Ovary (tissue), 9 donors: ENCODE measurements around the gene EHD3. TPM values are rescaled to one million over a fixed set of nuclear protein-coding genes. Genes with fewer than 3 reads are reported as not detected.

Experiments
- DNase-seq, 5 donors: peaks; one replicate each; pipeline ENCODE4 v3.0.0-alpha.2; 2019 to 2020
- H3K27ac ChIP-seq, 2 donors: fragments of 200-600 bp; one replicate each; pipeline versions ENCODE4 v1.5.1 to v1.8.0; 2019 to 2022
- H3K27me3 ChIP-seq: fragments of 200-600 bp; one replicate; pipeline ENCODE4 v1.8.0; 2022
- H3K36me3 ChIP-seq: fragments of 200-600 bp; sonication (generic); one replicate; pipeline ENCODE4 v1.5.1; 2019
- H3K4me1 ChIP-seq: one replicate; pipeline ENCODE4 v1.8.1; 2013; ENCODE audit warnings: mild to moderate bottlenecking, moderate library complexity; ENCODE audit not compliant: insufficient read depth
- H3K4me3 ChIP-seq: fragments of 200-600 bp; sonication (generic); one replicate; pipeline ENCODE4 v1.5.1; 2017
- H3K9me3 ChIP-seq, 2 donors: fragments of 200-600 bp in 1 of 2; sonication (generic) in 1 of 2; one replicate each; pipeline versions ENCODE4 v1.5.1 to v1.8.1; 2013 to 2019; ENCODE audit warnings: mild to moderate bottlenecking in 1 of 2, moderate library complexity in 1 of 2
- EP300 ChIP-seq: sonication (generic); formaldehyde crosslinking; IDR thresholded peaks from one replicate; pipeline ENCODE4 v1.6.1; 2017; ENCODE audit warnings: antibody characterized with exemption
- POLR2A ChIP-seq: fragments of 450-650 bp; IDR thresholded peaks from one replicate; pipeline ENCODE4 v1.6.1; 2017; ENCODE audit warnings: antibody characterized with exemption, mild to moderate bottlenecking, moderate library complexity
- WGBS, 3 donors: extraction: QIAGEN DNeasy Blood & Tissue Kit in 1 of 3; methylation state at CpG; one replicate each; pipeline versions ENCODE4 v1.1.5 to v1.1.7; 2013 to 2017; 5-methylcytosine and 5-hydroxymethylcytosine counted together
- intact Hi-C, 4 donors: fragments of 100-400 bp; cut with DNase I; formaldehyde crosslinking; loops; one replicate each; pipeline versions ENCODE4 v1.11.0 to v1.15.1; 2022 to 2023
- polyA plus RNA-seq, 2 donors: library from polyadenylated mRNA; stranded (reverse); fragments of 200-250 nt in 1 of 2; fragments of 350-450 nt in 1 of 2; fragmentation: Illumina TruSeq in 1 of 2; extraction: RNeasy Lipid Tissue Mini Kit (QIAGEN cat#74804) in 1 of 2; gene quantifications; one replicate each; pipeline ENCODE4 v1.2.3, GENCODE V29; 2013 to 2014
- total RNA-seq, 7 donors: library from RNA; depleted of rRNA in 2 of 7; stranded (reverse); fragments of >200 nt in 2 of 7; fragmentation: NEBNext Ultra II Directional in 3 of 7; extraction: Animal tissue kit (Norgen Biotek cat#: 25700) in 3 of 7; gene quantifications; one replicate each; pipeline versions ENCODE4 v1.1.0 to v1.2.4, GENCODE V29; 2016 to 2023
- TF ChIP-seq, protein P1 (sequence below), 3 donors: fragments of 450-650 bp in 2 of 3; fragments of 200-600 bp in 1 of 3; IDR thresholded peaks; one replicate each; pipeline versions ENCODE4 v1.5.1 to v1.8.0; 2016 to 2022; ENCODE audit warnings: antibody characterized with exemption in 3 of 3, mild to moderate bottlenecking in 1 of 3
- donor health status: DM: no; HTN: no; CAD: no; lungs with moderate emphysema.
- donor health status: DM: no; HTN: no; CAD: no.
- donor health status: Bipolar disorder and iron deficiency.
- donor health status: DM: yes; HTN: yes; CAD: no.
- donor health status: DM: no; HTN: no; CAD: no.
- donor health status: DM: yes; HTN: yes; CAD: no.

EHD3 gene
- total and polyA plus RNA-seq, 9 donors: 2.8 to 10.6 (median 3.5) TPM

- Histone ChIP-seq H3K27ac (no peak overlapping the region), H3K4me3 (no peak overlapping the region), H3K4me1 (no peaks in the 10 kb centered on the region), H3K9me3 (no peaks in the 10 kb centered on the region), H3K27me3 (no peaks in the 10 kb centered on the region), H3K36me3 (no peaks in the 10 kb centered on the region)
- 66 to 72% (median 67%) methylated on average over 3 of the region's 3 CpGs for WGBS, 3 donors
- intact Hi-C loops: no loop called here
- TF ChIP-seq, protein P1, sequence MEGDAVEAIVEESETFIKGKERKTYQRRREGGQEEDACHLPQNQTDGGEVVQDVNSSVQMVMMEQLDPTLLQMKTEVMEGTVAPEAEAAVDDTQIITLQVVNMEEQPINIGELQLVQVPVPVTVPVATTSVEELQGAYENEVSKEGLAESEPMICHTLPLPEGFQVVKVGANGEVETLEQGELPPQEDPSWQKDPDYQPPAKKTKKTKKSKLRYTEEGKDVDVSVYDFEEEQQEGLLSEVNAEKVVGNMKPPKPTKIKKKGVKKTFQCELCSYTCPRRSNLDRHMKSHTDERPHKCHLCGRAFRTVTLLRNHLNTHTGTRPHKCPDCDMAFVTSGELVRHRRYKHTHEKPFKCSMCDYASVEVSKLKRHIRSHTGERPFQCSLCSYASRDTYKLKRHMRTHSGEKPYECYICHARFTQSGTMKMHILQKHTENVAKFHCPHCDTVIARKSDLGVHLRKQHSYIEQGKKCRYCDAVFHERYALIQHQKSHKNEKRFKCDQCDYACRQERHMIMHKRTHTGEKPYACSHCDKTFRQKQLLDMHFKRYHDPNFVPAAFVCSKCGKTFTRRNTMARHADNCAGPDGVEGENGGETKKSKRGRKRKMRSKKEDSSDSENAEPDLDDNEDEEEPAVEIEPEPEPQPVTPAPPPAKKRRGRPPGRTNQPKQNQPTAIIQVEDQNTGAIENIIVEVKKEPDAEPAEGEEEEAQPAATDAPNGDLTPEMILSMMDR (IDR thresholded peaks at IDR 0.05): no peak
- TF ChIP-seq EP300 (no peak), POLR2A (no peak)
- no peak for DNase-seq
Observed at GRCh38 chr2:31228717-31229116, 5.2 kb upstream of the EHD3 start.

- Histone ChIP-seq H3K27ac (no peak overlapping the region), H3K4me1 (peaks cover 2% of the 10 kb centered on the region), H3K4me3 (no peak overlapping the region), H3K27me3 (no peaks in the 10 kb centered on the region), H3K36me3 (no peaks in the 10 kb centered on the region), H3K9me3 (no peaks in the 10 kb centered on the region)
- no peak for TF ChIP-seq EP300
- TF ChIP-seq, protein P1 (IDR thresholded peaks at IDR 0.05): no peak
- no peak for TF ChIP-seq POLR2A
- intact Hi-C loops: loop anchor here in 1 of 4 donors (10.0 kb wide), 1 partner anchor 104 kb away; no protein-coding TSS in a partner anchor
- 65 to 68% (median 66%) methylated on average over 3 of the region's 3 CpGs for WGBS, 3 donors
- no peak for DNase-seq
Observed at GRCh38 chr2:31230751-31231150, 3.2 kb upstream of the EHD3 start.

- no peak for DNase-seq
- intact Hi-C loops: loop anchor here in 1 of 4 donors (10.0 kb wide), 1 partner anchor 103 kb away; no protein-coding TSS in a partner anchor
- no peaks in the 10 kb centered on the region for H3K27me3 ChIP-seq
- no peaks in the 10 kb centered on the region for H3K36me3 ChIP-seq
- H3K27ac ChIP-seq: no peak overlapping the region
- no peak for TF ChIP-seq EP300
- TF ChIP-seq, protein P1 (IDR thresholded peaks at IDR 0.05): no peak
- TF ChIP-seq POLR2A: no peak
- no peak overlapping the region for H3K4me3 ChIP-seq
- H3K4me1 ChIP-seq: peaks cover 2% of the 10 kb centered on the region
- 51 to 66% (median 60%) methylated on average over 15 of the region's 15 CpGs for WGBS, 3 donors
- no peaks in the 10 kb centered on the region for H3K9me3 ChIP-seq
Observed at GRCh38 chr2:31231571-31232302, 2.2 kb upstream of the EHD3 start.

DNA sequence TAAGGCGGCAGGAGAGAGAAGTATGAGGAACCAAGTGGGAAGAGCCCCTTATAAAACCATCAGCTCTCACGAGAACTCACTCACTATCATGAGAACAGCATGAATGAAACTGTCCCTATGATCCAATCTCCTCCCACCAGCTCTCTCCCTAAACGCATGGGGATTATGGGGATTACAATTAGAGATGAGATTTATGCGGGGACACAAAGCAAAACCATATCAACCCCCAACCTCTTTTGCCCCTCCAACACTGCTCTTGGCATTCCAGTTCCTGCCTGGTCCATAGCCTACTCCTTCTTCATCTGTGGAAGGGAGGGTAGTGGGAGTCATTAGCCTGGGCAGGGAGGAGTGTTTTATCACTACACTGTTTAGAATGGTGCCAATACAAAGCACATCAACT, 1.4 kb upstream of the EHD3 start:
- no peak for DNase-seq
- Histone ChIP-seq H3K27ac (no peak overlapping the region), H3K27me3 (no peaks in the 10 kb centered on the region), H3K9me3 (no peaks in the 10 kb centered on the region), H3K4me1 (peaks cover 2% of the 10 kb centered on the region), H3K4me3 (no peak overlapping the region), H3K36me3 (no peaks in the 10 kb centered on the region)
- intact Hi-C loops: loop anchor here in 1 of 4 donors (10.0 kb wide), 1 partner anchor 102 kb away; no protein-coding TSS in a partner anchor
- TF ChIP-seq EP300: no peak
- TF ChIP-seq, protein P1 (IDR thresholded peaks at IDR 0.05): no peak
- TF ChIP-seq POLR2A: no peak
- WGBS, 3 donors: 62 to 73% (median 68%) methylated on average over 4 of the region's 4 CpGs
